A673 (cell line): ENCODE data around the gene PRKG1.

Experiments
- CTCF ChIP-seq: fragments of 300-800, 200-600 bp; sonication (generic); conservative IDR thresholded peaks from 2 replicates; pipeline ENCODE4 v1.5.1; 2017; ENCODE audit warnings: low read depth, mild to moderate bottlenecking, antibody characterized with exemption, low read length, moderate library complexity, mixed read lengths
- EZH2 ChIP-seq: fragments of 200-600 bp; sonication (generic); IDR thresholded peaks from 2 replicates; pipeline ENCODE4 v1.6.1; 2017; ENCODE audit warnings: borderline replicate concordance, low read depth, mild to moderate bottlenecking, mixed read lengths, antibody characterized with exemption, low read length; ENCODE audit not compliant: poor library complexity, severe bottlenecking

GRCh38 chr10:52027055-52027705, 952.9 kb downstream of the PRKG1 start:
- no peak for TF ChIP-seq CTCF
- no peak for TF ChIP-seq EZH2
